HG02981 (cell line): ENCODE measurements around the gene TMEM229B.

Source experiments
- ATAC-seq: cut with Tn5 transposase; IDR thresholded peaks from one replicate; pipeline ENCODE4 v1.9.1; 2021; ENCODE audit warnings: mild to moderate bottlenecking, moderate library complexity; ENCODE audit not compliant: unreplicated experiment

Gene TMEM229B

DNA sequence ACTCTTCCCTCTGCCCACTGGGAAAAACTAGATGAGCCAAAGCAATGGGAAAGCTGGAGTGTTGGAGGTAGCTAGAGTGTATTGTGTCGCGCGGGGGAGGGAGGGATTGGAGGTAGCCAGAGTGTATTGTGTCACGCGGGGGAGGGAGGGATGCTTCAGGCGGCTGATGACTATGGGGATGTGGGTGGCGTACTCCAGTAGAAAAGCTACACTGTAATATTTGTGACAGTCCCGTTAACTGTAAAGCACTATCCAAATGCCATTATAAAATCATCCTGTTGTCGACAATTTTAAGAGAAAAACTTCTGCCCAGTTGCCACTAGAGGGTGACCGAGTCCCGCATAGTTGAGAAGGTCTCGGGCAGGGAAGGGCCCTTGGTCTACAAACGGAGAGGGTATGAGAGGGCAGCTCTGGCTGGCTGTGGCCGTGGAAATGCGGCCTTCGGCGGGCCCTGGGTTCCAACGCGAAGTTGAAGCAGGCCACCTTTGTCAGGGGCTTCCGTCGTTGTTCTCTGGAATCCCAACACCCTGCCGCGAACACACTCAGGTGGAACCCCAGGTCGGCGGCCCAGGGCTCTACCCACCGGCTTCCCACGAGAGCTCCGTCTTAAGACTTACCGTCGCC lies 61.4 kb downstream of the TMEM229B start:
- peak; percentile 68 for ATAC-seq

DNA sequence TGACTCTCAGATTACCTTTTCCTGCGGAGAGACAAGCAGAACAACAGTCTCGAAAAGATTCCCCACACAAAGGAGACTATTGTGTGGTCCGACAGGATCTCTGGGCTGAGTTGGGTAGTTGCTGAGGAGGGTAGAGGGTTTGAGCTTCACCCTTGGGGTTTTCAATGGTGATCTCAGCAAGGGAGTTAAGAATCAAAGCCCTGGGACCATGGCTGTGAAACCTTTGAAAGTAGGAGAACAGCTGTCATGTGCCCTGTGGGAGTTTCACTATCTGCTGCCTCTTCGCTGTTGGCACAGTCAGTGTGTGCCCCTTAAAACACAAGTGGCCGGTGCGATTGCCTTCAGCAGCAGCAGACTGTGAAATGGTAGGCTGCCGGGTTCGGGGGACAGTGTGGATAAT lies 62.4 kb downstream of the TMEM229B start:
- ATAC-seq = no peak

DNA sequence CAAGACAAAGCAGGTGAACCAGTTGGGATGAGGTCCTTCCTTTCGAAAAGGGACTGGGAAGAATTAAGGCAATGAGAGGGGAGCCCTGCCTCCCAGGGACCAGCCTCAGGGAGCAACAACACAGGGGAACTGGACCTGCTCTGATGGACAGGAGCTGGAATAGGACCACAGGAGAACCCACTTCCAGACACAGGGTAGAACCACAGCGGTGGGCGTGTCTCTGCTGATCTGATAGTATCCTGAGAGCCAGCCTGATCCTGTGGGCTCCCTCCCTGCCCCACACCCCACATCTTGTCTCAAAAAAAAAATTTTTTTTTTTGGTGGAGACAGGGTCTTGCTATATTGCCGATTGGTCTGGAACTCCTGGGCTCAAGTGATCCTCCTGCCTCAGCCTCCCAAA lies 62.9 kb downstream of the TMEM229B start:
- ATAC-seq = no peak

DNA sequence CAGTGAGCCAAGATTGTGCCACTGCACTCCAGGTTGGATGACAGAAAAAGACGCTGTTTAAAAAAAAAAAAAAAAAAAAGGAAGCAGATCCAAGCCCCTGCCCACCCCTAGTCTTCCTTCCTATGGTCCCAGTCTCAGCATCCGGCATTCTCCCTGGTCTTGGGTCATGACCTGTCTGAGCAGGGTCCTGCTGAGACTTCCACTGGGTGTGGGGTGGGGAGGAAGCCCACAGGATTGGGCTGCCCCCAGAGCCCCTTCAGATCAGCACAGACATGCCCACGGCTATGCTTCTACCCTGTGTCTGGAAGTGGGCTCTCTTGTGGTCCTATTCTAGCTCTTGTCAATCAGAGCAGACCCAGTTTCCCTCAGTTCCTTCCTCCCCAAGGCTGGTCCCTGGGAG lies 64.0 kb downstream of the TMEM229B start:
- ATAC-seq = no peak

DNA sequence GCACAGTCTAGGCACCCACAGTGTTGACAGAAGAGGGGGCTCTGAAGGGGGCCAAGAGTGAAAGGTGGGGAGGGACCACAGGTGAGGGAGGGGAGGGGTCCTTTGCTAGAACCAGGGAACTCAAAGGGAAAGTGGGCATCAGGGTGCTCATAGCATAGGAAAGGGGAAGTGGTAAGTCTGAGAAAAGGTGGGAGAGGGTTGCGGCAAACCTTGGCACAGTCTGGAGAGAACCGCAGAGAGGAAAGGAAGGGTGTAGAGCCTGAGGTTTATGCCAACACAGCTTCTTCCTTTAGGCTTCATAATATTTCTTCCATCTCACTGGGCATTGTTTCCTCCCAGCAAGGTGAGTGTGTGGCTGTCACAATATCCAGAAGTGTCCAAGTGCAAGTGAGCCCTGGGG lies 65.1 kb downstream of the TMEM229B start:
- ATAC-seq = no peak

DNA sequence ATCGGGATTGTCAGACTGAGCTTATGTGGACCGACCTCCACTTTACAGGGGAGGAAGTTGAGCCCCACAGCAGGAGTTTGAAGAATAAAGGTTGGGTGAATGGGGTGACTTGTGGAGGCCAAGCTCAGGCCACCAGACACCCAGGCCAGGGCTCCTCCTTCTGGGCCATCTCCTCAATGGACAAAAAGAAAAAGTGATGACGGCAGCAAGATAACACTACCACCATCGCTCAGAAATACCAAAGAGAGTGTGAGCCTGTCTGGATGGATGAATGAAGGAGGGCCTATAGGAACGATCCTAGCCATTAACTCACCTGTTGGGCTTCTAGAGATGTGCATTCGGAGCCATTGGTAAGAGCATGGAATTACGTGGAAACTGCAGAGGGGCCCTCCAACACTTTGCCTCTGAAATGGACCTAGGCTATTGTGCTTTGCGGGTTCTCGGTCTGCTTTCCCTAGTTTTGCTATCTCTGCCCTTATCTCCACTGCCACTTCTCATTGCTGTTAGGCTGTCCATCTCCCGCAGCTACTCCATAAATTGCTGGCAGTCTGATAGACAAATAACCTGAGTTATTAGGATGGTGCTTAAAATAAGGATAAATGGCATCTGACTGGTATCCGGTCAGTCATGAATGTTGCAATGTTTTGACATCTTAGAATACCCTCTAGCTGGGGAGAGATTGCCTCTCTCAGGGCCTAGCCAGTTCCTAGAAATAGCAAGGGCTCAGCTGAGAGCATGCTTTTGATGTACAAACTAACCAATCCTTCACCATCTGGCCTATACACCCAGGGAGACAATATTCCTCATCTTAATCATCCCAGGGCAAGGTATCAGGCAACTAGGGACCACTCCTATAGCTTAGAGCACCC lies 66.9 kb downstream of the TMEM229B start:
- ATAC-seq = no peak
